Left renal cortex interstitium (tissue), 4 donors: ENCODE results near the gene MFSD2A. TPM values are rescaled to one million over a fixed set of nuclear protein-coding genes. Genes with fewer than 3 reads are reported as not detected.
"Not testable (repeated sequence)": the region's sequence is repeated elsewhere in the genome, so short reads cannot be mapped to it uniquely, and the experiment has no call there.

Source experiments
- DNase-seq, 4 donors: peaks; one replicate each; pipeline ENCODE4 v3.0.0-alpha.2; 2013; ENCODE audit warnings: low read depth in 4 of 4, low spot score in 2 of 4, missing footprints in 1 of 4
- polyA plus RNA-seq, 4 donors: library from polyadenylated mRNA; unstranded; fragments of 120-200 nt; gene quantifications; one replicate each; pipeline ENCODE4 v1.2.1, GENCODE V29; 2013; ENCODE audit not compliant: insufficient read length in 4 of 4

MFSD2A gene
- polyA plus RNA-seq, 4 donors: 1.7 to 3.6 (median 2.6) TPM

DNA sequence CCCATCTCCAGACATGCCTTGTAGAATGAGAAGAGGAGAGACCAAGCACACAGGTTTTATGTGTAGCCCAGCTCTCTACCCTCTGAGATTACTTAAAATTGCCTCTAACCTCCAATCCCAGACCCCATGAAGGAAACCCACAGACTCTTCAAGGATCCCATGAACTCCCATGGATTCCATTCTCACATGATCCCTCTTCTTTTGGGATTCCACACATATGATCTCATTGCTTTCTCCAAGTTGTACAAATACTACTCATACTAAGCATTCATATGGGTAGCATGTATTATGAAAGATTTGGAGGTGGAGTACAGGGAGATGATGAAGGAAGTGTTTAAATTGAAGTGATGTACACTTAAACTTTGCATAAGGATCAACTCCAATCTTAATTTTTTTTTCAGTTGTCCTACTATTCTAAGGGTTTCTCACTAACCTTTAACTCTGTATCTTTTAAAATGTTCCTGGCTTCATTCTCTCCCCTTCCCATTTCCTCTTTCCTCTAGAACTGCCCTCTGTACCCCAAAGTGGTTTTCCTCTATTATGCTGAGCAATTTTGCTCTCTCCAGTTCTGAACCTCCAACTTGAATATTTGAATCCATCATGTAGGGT, 41.6 kb downstream of the MFSD2A start:
- no peak for DNase-seq

DNA sequence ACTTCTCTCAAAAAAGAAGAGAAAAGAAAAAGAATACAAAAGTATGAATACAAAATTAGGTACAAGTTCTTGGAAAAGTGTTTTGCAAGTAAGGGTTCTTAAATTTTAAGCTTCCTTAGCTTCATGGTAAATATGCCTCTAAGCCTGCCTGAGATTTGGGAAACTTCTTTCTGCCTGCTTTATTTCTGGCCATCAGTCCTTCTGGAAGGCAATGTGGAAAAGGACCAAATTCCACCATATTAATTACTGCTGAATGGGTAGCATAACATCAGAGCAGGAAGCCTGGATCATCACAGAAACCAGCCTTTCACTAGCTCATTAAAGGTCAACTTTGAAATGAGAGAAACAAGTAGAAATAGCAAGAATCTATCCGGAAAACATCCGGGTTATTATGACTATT, 46.5 kb downstream of the MFSD2A start:
- no peak for DNase-seq

DNA sequence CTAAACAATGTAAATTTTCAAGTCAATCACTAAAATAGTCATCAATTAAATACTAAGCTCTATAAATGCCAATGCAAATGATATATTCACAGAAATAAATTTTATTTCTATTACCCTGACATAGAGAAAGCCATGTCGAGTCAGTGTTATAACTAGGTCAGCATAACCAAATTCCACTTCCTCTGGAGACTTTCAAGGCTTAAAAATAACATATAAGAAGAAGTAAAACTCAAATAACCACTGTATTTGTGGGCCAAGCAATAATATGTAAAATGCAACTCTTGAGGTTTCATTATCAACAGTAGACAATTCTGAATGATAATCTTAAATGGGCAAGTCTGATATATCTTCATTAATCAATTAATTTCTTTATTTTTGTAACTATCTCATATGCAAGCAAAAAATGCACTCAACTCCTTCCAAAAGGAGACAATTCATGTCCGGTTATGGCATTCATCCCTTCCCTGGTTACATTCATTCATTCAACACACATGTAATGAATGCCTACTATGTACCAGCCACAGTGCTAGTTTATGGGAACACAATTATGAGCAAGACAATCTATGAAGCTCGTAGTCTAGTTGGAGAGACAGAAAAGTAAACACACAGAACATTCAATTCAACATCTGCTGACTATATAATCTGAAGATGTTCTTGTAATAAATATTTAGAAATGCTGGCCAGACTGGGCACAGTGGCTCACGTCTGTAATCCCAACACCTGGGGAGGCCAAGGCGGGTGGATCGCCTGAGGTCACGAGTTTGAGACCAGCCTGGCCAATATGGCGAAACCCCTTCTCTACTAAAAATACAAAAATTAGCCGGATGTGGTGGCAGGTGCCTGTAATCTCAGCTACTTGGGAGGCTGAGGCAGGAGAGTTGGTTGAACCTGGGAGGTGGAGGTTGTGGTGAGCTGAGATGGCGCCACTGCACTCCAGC, 48.5 kb downstream of the MFSD2A start:
- no peak for DNase-seq

DNA sequence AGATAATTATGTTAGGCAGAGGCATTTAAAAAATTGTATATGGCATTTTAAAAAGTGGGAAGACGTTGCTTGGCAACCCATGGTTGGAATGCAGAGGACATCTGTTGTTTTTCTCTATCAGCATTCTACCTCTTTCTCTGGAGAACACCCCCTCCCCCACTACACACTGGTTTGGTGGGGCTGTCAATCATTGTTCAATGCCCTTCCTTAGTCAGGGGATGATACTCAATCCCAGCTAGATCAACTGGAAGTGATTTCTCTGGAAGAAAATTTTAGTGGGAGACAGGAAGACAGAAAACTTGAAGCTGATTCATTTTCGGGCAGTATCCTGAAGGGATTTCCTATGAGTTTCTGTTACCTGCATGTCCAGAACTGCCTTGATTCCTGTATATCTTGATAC, 49.9 kb downstream of the MFSD2A start:
- no peak for DNase-seq

DNA sequence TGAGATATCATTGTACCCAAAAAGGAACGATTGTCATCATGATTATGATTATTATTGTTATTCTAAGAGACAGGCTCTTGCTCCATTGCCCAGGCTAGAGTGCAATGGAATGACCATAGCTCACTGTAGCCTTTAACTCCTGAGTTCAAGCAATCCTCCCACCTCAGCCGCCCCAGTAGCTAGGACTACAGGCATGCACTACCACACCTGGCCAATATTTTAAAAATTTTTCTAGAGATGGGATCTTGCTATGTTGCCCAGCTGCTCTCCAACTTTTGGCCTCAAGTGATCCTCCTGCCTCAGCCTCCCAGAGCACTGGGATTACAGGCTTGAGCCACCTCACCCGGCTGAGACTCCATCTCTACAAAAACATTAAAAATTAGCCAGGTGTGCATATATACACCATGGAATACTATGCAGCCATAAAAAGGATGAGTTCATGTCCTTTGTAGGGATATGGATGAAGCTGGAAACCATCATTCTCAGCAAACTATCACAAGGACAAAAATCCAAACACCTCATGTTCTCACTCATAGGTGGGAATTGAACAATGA, 52.6 kb downstream of the MFSD2A start:
- DNase-seq: not testable (repeated sequence)

DNA sequence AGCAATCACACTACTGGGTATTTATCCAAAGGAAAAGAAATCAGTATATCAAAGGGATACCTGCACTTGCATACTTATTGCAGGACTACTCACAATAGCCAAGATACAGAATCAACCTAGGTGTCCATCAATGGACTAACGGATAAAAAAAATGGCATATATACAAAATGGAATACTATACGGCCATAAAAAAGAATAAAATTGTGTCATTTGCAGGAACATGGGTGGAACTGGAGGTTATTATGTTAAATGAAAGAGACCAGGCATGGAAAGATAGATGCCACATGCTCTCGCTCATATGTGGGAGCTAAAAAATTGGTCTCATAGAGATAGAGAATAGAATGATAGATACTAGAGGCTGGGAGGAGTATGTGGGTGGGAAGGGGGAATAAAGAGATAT, 56.3 kb downstream of the MFSD2A start:
- no peak for DNase-seq

DNA sequence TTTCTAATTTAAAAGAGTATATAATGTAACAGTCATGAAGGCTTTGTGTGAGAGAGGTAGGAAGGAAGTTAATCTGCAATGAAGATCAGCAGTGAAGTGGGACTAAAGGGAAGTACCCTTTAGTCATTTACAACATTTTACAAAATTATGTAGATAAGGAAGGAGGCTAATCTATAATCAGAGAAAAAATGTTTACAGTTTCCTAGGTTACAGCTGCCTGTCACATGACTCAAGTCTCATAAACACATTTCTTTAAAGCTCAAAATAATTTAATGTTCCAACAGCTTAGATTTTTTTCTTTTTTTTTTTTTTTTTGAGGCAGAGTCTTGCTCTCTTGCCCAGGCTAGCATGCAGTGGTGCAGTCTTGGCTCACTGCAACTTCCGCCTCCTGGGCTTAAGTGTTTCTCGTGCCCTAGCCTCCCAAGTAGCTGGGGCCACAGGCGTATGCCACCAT, 59.3 kb downstream of the MFSD2A start:
- no peak for DNase-seq

DNA sequence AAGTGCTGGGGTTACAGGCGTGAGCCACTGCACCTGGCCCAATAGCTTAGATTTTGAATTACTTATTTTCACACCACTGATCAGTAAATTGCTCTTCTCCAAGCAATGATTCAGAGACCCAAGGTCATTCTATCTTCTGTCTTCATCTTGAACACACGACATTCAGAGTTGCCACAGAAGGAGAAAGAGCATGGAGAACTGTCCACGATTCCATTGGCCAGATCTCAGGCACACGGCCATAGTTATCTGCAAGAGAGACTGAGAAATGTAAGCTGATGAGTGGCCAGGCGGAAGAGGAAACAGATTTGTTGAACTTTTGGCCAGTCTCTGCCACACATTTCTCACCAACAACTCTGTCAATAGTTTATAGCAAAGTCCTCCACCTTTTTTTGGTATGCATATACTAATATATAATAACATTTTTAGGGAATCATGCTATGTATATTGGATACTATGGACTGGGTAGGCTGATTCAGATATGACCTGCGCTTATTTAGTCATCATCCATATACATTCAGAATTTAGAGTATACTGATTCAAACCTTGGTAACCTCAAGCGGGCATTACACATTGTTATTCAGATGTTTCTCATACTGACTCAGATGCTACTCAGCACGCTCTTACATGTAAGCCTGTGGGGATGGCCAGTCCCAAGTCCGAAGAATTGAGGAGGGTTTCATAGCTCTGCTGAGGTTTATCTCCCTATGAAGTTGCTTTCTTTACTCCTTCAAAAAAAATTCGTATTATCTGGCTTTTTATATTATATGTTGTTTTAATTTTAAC, 60.1 kb downstream of the MFSD2A start:
- no peak for DNase-seq

DNA sequence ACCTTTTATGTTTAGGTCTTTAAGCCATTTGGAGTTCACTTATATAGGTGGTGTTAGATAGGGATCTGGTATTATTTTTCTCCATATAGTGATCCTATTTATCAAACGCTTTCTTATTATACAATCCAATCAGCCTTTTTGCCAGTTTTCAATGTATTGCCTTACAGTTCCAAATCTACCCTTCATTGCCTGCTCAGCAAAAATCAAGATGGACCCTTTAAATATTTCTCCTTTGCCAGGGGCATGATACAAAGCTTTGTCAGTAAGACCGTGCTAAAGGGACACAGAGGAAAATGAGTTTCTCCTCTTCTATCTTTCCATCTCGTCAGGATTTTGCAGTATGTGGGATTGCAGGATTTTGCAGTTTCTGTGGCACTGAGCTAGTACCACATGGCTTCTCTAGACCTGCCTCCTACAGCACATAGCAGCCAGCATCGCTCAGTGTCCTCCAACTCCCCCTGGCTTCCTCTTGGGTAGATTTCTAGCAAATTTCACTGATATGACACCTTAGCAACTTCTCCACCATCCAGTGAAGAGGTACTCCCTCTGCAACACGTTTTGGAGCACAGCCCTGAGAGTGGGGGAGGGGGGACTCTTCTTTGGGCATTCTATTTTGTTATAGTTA, 63.1 kb downstream of the MFSD2A start:
- DNase-seq: no peak

Other genes with a start within 250 kb of the MFSD2A start
- 10 to 100 TPM; 60.4 to 72.0 (median 67.0) TPM for gene PPIE, start 216.3 kb upstream of the MFSD2A start, polyA plus RNA-seq
- under 1 TPM in 3 of 4 donors, not detected in 1; 0.27 to 0.74 (median 0.53) TPM for gene OXCT2, start 183.8 kb upstream of the MFSD2A start, polyA plus RNA-seq
- gene BMP8B, start 166.3 kb upstream of the MFSD2A start, polyA plus RNA-seq: 1 to 10 TPM; 1.4 to 4.0 (median 2.7) TPM
- 10 to 100 TPM; 26.9 to 52.1 (median 35.1) TPM for gene TRIT1, start 71.6 kb upstream of the MFSD2A start, polyA plus RNA-seq
- 1 to 10 TPM; 6.9 to 9.1 (median 8.2) TPM for gene MYCL, start 53.2 kb upstream of the MFSD2A start, polyA plus RNA-seq
- gene CAP1, start 85.6 kb downstream of the MFSD2A start, polyA plus RNA-seq: 100 to 1,000 TPM; 166 to 206 (median 182) TPM
- 100 to 1,000 TPM in 3 of 4 donors, 10 to 100 TPM in 1; 90.4 to 136 (median 105) TPM for gene PPT1, start 142.1 kb downstream of the MFSD2A start, polyA plus RNA-seq
- gene RLF, start 206.2 kb downstream of the MFSD2A start, polyA plus RNA-seq: 10 to 100 TPM; 21.1 to 26.4 (median 21.9) TPM